CD1c-positive myeloid dendritic cell (primary cell): Measurements from ENCODE around the gene ANKRD11.
A peak's percentile ranks its signal among the peaks of the same experiment; 100 is the strongest.

Experiments
- DNase-seq: peaks from one replicate; pipeline ENCODE4 v3.0.0-alpha.2; 2016; ENCODE audit errors: extremely low spot score

Gene ANKRD11

DNA sequence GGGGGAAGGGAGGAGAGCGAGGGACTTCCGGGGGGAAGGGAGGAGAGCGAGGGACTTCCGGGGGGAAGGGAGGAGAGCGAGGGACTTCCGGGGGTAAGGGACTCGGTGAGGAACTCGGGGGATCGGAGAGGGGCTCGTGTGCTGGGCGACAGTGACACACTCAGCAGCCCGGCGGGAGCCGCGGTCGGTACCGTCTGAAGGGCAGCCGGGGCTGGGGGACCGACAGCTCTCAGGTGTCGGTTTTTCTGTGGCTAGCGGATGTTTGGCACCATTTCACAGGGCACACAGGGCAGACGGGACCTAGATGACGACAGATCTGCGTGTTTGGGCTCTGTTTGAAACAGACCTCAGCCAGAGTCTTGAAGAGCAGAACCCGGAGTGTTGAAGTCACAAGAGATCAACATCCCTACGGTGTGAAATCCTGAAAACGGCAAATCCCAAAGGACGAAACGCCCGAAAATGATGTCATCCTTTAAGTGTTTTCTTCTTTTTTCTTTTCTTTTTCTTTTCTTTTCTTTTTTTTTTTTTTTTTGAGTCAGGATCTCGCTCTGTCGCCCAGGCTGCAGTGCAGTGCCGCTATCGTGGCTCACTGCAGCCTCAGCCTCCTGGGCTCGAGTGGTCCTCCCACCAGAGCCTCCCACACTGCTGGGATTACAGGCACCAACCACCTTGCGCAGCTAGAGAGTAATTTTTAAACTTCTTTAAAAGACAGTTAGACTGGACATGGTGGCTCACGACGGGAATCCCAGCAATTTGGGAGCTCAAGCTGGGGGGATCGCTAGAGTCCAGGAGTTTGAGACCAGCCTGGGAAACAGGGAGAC, 249.0 kb downstream of the ANKRD11 start:
- DNase-seq, result peak; percentile 80

DNA sequence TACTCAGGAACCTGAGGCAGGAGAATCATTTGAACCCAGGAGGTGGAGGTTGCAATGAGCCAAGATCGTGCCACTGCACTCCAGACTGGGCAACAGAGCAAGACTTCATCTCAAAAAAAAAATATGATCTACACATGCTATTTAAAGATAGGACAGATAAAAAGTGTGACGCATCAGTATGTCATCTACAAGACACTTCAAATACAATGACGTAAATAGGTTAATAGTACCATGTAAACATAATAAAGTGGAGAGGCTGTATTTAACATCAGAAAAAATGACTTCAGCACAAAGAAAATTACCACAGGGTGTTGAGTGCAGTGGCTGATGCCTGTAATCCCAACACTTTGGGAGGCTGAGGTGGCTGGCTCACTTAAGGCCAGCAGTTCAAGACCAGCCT, 252.6 kb downstream of the ANKRD11 start:
- no peak for DNase-seq

DNA sequence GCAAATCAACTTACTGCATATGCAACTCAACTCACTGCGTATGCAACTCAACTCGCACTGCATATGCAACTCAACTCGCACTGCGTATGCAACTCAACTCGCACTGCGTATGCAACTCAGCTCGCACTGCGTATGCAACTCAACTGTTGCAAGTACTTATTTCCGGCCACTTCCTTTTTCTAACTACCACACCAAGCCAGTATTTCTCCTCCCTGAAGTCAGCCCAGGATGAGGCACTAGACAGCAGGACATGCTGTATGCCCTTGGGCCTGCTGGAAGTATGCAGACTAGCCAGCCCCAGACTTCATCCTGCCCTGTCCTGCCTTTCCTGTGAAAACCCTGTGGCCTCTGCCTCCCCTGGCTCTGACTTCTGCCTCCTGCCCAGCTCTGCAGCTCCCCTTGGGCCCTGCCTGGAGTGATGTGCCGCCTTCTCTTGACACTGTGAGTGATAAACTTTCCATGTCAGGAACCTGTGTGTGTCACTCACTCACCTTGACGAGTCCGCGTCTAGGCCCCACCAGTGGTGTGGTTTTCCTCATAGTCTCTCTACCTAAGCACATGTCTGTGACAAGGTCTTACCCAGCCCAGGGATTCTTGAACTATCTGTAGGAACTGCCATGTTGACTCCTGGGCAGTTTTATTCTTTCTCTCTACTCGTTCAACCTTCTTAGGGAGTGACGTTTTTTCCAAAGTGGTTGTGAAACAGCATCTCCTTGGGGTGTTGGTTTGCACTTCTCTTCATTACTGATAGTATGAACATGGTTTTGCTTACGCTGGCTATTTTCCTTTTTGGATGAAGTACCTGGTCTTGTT, 256.5 kb downstream of the ANKRD11 start:
- no peak for DNase-seq

DNA sequence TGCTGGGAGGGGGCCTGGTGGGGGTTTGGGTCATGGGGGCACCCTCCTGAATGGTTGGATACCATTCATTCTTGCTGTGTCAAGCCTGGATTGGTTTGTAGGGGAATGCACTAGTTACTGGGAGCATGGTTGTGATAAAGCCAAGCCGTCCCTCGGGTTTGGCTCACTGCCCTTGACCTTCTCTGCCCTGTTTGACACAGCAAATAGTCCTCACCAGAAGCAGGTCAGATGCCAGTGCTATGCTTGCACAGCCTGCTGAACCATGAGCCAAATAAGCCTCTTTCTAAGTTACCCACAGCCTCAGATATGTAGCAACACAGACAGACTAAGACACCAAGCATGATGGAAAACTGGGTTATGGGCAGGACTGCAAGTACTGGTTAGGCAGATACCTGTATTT, 258.3 kb downstream of the ANKRD11 start:
- no peak for DNase-seq

DNA sequence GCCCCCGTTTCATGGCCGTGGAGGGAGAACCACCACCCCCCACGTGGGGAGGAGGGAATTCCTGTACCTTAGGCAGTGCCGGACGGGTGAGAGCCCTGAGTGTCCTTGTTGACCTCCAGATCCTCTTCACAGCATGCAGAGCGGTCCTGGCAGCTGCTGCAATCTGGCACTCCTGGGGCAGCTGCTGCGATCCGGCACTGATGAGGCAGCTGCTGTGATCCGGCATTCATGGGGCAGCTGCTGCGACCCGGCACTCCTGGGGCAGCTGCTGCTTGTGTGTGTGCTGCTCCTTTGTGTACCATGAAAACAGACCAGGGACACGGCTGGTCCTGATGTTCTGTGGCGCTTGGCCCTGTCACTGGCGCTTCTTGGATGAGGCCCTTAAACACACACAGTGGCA, 260.1 kb downstream of the ANKRD11 start:
- DNase-seq, result no peak

DNA sequence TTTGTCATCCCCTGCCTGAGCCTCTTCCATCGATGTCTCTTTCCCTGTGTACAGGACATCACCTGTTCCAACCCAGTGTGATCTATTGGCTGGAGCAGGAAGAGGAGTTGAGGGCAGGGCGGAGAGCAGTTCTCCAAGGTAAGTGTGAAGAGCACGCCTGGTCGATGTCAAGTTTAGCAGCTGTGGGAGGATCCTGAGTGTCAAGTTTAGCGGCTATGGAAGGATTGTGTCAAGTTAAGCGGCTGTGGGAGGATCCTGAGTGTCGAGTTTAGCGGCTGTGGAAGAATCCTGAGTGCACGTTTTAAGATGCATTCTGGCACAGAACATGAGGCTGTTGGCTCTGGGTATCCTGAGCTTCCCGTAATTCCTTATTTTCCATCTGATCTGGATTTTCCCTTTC, 265.7 kb downstream of the ANKRD11 start:
- no peak for DNase-seq

DNA sequence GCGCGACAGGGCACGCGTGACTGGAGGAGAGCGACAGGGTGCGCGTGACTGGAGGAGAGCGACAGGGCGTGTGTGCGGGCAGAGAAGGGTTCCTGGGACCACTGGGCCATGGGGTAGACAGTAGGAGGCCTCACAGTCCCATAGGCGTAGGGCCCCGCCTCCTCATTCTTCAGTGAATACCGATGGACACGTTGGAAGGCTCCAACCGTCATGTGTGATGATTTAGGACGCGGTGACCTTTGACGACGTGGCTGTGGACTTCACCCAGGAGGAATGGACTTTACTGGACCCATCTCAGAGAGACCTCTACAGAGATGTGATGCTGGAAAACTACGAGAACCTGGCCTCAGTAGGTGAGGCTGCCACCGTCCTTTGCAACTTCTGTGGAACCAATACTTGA, 267.4 kb downstream of the ANKRD11 start:
- no peak for DNase-seq

DNA sequence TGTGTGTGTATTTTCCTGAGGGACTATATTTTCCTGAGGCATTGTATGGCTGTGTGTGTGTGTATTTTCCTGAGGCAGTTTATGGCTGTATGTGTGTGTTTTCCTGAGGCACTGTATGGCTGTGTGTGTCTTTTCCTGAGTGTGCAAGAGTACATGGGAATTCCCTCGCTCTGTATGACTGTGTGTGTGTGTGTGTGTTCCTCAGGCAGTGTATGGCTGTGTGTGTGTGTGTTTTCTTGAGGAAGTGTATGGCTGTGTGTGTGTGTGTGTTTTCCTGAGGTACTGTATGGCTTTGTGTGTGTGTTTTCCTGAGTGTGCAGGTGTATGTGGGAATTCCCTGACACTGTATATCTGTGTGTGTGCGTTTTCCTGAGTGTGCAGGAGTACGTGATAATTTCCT, 268.8 kb downstream of the ANKRD11 start:
- no peak for DNase-seq

DNA sequence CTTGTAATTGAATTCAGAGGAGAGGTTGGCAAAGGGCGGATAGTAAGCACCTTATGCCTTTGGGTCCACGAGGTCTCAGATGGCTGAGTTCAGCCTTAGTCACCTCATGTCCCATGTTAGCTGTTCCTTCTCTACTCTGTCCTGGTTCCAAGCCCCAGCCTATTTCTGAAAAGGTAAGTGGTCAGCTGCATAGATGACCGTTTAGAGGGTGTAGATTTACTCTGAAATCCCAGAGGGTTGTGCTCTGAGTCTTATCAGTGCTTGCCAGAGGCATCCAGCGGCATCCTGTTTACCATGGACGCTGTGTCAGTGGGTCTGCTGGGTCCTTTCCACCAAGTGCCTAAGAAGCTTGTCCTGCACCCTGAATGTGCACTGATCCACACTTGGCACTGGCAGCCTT, 271.0 kb downstream of the ANKRD11 start:
- no peak for DNase-seq
